Motor neuron (in vitro differentiated cells): ENCODE measurements around the gene EMID1. TPM values are rescaled to one million over a fixed set of nuclear protein-coding genes. Genes with fewer than 3 reads are reported as not detected.

Source experiments
- ATAC-seq, 8 experiments: fragments of 200-7000 bp; cut with Tn5 transposase; replicated peaks in 6 of 8; 2 replicates each; pipeline ENCODE4 v1.8.0; 2021; ENCODE audit warnings: mild to moderate bottlenecking in 8 of 8, moderate library complexity in 8 of 8
- H3K27ac ChIP-seq, 2 donors: fragments of 250-450 bp; sonication (Bioruptor Pico); 2 replicates each; pipeline ENCODE4 v1.9.0; 2021; ENCODE audit warnings: antibody characterized with exemption in 2 of 2, mild to moderate bottlenecking in 2 of 2, moderate library complexity in 1 of 2
- H3K4me1 ChIP-seq, 2 donors: fragments of 250-450 bp; sonication (Bioruptor Pico); replicated peaks in 1 of 2; 2 replicates each; pipeline ENCODE4 v1.6.1; 2021; ENCODE audit warnings: antibody characterized with exemption in 2 of 2, mild to moderate bottlenecking in 2 of 2, moderate library complexity in 1 of 2
- H3K4me3 ChIP-seq, 5 donors: fragments of 250-450 bp; sonication (Bioruptor Pico); 2 replicates each; pipeline ENCODE4 v1.9.0; 2021; ENCODE audit warnings: antibody characterized with exemption in 5 of 5, mild to moderate bottlenecking in 5 of 5, moderate library complexity in 4 of 5
- WGBS, 10 experiments: fragments of 450-650 bp; shearing (Covaris generic); methylation state at CpG; one replicate each; pipeline ENCODE4 v1.0.0; 2022; 5-methylcytosine and 5-hydroxymethylcytosine counted together
- in situ Hi-C, 9 experiments: fragments of 400-800 bp; cut with MboI; loops; one replicate each; pipeline ENCODE4 v1.15.0; 2021; ENCODE audit warnings: low sequenced_read_pairs in 9 of 9, low pct_unique_long_range_greater_than_20kb in 2 of 9; ENCODE audit not compliant: unreplicated experiment in 9 of 9
- total RNA-seq, 8 experiments: library from RNA; unstranded; fragments of 300-600 nt; gene quantifications; 2 replicates each; pipeline versions ENCODE4 v1.2.3 to v1.2.4, GENCODE V29; 2022

Gene EMID1
- total RNA-seq, 8 experiments from 2014 or later = 0.56 to 21.9 (median 6.7) TPM

GRCh38 chr22:29266564-29267461 lies 61.1 kb downstream of the EMID1 start:
- in situ Hi-C loops = loop anchor here in 1 of 9 experiments (25.0 kb wide), 1 partner anchor 405 kb away; no protein-coding TSS in a partner anchor
- Histone ChIP-seq H3K4me1 (peaks cover 26 to 30% of the 10 kb centered on the region in 2 donors), H3K4me3 (peak overlapping the region; percentile 79 to 99 (median 92)), H3K27ac (peak overlapping the region; percentile 100)
- WGBS, 10 experiments = 0 to 80% (median 15%) methylated on average over 1 to 6 of the region's 13 CpGs; no CpG with 5 or more reads in 3 of the 10 experiments
- ATAC-seq = peak in 6 of 8 experiments; percentile 0 to 8 (median 2)

GRCh38 chr22:29267462-29267857 lies 61.8 kb downstream of the EMID1 start:
- Histone ChIP-seq H3K27ac (peak overlapping the region; percentile 100), H3K4me1 (peaks cover 26 to 30% of the 10 kb centered on the region in 2 donors), H3K4me3 (peak overlapping the region; percentile 79 to 99 (median 92))
- WGBS, 10 experiments = 0 to 7% (median 0%) methylated on average over 2 to 18 of the region's 32 CpGs; no CpG with 5 or more reads in 5 of the 10 experiments
- ATAC-seq = peak in 1 of 8 experiments; percentile 0
- in situ Hi-C loops = loop anchor here in 1 of 9 experiments (25.0 kb wide), 1 partner anchor 405 kb away; no protein-coding TSS in a partner anchor

GRCh38 chr22:29267858-29268510 lies 62.3 kb downstream of the EMID1 start, which contains the start of the genes EWSR1 and RHBDD3:
TSS of gene EWSR1 (plus strand) at chr22:29268268. CDS start at chr22:29268337, 69 bp downstream.
TSS of gene RHBDD3 (minus strand) at chr22:29267981. CDS start at chr22:29265626, 2,355 bp downstream.
- in situ Hi-C loops = loop anchor here in 1 of 9 experiments (25.0 kb wide), 1 partner anchor 406 kb away; no protein-coding TSS in a partner anchor
- H3K4me1 ChIP-seq = peaks cover 26 to 30% of the 10 kb centered on the region in 2 donors
- H3K27ac ChIP-seq = peak within 1 kb of the TSS; percentile 100
- 0 to 4% (median 0%) methylated on average over 2 to 20 of the region's 67 CpGs; no CpG with 5 or more reads in 7 of the 10 experiments for WGBS, 10 experiments
- ATAC-seq = peak; percentile 75 to 92 (median 89)
- peak within 1 kb of the TSS; percentile 79 to 99 (median 92) for H3K4me3 ChIP-seq

DNA sequence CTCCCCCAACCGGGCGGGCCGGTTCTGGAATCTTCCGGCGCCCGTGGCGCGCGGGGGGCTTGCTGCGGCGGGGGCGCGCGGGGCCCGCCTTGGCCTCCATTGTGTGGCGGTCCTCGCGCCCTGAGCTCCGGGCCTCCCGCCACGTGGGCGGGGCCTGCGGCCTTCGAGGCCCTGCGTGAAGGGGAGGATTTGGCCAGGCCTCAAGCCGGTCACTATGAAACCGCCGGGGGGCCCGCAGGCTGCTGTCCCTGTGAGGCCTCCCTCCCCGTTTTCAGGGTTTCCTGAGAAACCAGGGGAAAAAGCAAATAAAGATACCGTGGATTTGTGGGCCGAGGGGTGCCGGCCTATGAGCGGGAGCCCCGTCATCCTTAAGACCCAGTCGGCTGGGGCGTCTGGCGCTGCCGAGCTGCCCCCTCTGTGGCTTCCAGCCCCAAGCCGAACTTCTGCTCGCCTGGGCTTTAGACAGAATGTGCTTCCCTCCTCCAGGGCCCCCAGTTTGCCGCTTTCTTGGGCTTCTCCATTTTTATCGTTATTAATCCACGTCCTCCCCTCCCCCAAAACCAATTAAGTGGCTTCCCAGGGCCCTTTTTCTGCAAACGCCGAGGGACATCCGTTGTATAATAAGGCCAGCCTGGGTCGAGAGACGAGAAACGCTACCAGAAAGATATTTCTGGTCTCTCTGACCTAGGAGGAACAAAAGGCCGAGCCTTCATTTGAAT lies 63.0 kb downstream of the EMID1 start:
- in situ Hi-C loops = loop anchor here in 1 of 9 experiments (25.0 kb wide), 1 partner anchor 406 kb away; no protein-coding TSS in a partner anchor
- H3K4me1 ChIP-seq = peaks cover 26 to 30% of the 10 kb centered on the region in 2 donors
- peak overlapping the region; percentile 79 to 99 (median 92) for H3K4me3 ChIP-seq
- peak overlapping the region; percentile 100 for H3K27ac ChIP-seq
- ATAC-seq = peak; percentile 15 to 44 (median 32)
- WGBS, 10 experiments = 0 to 2% (median 0%) methylated on average over 2 to 23 of the region's 51 CpGs; no CpG with 5 or more reads in 2 of the 10 experiments

DNA sequence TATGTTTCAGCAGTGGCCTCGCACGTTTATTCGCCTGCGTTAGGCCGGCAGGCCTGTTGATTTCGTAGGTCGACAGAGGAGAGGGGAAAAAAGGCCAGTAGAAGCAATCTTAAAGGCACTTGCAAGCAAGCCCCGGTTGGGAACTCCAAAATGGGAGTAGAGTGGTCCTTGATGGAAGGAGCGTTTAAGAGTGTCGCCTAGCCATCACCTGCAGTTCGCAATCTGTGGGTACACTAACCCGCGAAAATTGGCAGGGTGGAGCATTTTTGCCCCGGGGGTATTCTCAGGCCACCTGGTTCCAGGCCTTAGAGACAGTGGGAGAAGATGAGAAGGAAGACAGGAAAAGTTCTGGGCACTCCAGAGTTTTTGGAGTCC lies 63.5 kb downstream of the EMID1 start:
- WGBS, 10 experiments = 0 to 4% (median 0%) methylated on average over 1 to 14 of the region's 14 CpGs; no CpG with 5 or more reads in 3 of the 10 experiments
- in situ Hi-C loops = loop anchor here in 1 of 9 experiments (25.0 kb wide), 1 partner anchor 407 kb away; no protein-coding TSS in a partner anchor
- Histone ChIP-seq H3K27ac (peak overlapping the region; percentile 100), H3K4me1 (peaks cover 26 to 30% of the 10 kb centered on the region in 2 donors), H3K4me3 (peak overlapping the region; percentile 79 to 99 (median 92))
- no peak for ATAC-seq

DNA sequence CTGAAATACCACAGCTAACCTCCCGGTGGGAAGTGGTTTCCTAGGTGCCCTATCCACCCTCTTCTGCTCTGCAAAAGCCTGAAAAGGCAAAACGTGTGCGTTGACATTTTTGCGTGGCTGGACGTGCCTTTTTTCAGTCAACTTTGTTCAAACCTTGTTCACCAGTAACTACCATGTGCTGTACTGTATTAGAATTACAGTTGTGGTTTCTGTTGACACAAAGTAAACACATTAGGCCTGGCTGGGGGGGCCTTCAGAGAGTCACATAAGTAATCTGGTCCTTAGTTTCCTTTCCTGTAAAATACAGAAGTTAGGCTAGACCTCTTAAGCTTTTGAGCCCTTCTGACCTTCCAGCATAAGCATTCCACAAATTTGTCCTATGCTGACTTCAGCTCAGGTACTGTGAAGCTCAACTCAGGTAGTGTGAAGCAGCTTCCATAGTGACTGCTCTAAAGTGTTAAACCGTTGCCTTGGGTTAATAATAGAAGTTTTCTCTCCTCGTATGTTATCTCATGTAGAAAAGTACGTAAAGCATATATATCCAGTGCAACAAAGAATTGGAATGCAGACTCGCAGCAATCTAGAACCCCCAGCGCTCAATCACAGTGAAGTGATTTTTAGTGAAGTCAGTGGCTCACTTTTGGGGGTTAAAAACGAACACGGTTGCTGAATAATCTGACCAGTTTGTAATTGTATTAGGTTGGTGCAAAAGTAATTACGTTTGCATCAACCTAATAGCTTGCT lies 64.2 kb downstream of the EMID1 start:
- in situ Hi-C loops = loop anchor here in 1 of 9 experiments (25.0 kb wide), 1 partner anchor 408 kb away; no protein-coding TSS in a partner anchor
- ATAC-seq = no peak
- H3K4me3 ChIP-seq = peak overlapping the region; percentile 79 to 99 (median 92)
- H3K27ac ChIP-seq = no peak overlapping the region
- H3K4me1 ChIP-seq = peaks cover 26 to 30% of the 10 kb centered on the region in 2 donors
- 0 to 40% (median 21%) methylated on average over 5 to 11 of the region's 13 CpGs for WGBS, 10 experiments

DNA sequence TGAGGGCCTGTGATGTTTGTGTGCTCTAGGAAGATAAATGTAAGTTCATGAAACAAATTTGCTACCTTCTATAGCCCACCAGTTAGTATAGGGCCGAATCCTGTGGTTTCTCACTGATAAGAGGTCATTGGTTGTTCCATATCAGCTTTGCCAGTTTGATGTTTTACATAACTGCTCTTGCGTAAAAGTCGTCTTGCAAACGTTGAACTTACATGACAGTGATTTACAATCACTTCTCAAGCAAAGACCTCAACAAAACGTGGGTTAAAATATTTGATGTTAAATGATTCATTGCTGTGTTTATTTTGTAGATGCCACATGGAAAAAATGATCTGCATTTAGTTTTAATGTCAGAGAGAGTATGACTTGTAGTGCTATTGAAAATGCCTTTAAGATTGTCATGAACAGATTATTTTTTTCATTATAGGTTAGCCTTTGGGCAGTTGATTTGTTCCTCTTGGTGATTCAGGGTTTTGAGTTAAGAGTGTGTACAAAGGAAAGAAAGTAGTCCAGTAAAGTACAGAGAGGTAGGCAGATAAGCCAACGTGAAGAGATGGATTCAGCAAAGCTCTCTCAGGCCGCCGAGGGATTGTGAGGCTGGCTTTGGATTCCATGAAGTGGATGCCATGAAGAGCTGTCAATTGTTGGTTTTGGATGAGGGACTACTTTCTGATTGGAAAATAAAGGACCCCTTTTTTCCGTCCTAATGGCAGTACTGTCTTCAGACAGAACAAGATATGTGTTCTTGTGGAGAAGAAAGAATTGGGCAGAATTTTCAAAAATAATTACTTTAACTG lies 65.0 kb downstream of the EMID1 start:
- no peak overlapping the region for H3K27ac ChIP-seq
- peak overlapping the region; percentile 79 to 99 (median 92) for H3K4me3 ChIP-seq
- WGBS, 10 experiments = 7 to 42% (median 23%) methylated on average over 3 to 9 of the region's 9 CpGs; no CpG with 5 or more reads in 1 of the 10 experiments
- in situ Hi-C loops = loop anchor here in 1 of 9 experiments (25.0 kb wide), 1 partner anchor 408 kb away; no protein-coding TSS in a partner anchor
- ATAC-seq = no peak
- peaks cover 26 to 30% of the 10 kb centered on the region in 2 donors for H3K4me1 ChIP-seq

DNA sequence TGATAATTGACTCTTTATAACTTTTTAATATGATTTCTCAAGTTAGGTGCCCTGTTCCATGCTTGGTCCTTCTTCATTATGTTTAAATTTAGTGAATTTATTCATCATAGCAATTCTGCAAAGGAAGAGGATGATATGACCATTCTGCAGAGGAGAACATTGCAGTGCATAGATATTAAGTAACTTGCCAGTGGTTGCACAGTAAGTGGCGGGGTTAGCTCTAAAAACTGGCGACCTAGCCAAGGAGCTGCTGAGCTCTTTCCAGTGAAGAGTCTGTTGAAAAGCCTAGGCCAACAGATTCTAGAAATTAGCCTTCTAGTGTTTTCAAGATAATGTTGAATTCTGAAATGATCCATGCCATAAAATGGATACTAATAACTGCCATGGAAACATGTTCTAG lies 66.9 kb downstream of the EMID1 start:
- no peak overlapping the region for H3K4me3 ChIP-seq
- H3K27ac ChIP-seq = no peak overlapping the region
- peaks cover 16 to 18% of the 10 kb centered on the region in 2 donors for H3K4me1 ChIP-seq
- in situ Hi-C loops = loop anchor here in 1 of 9 experiments (25.0 kb wide), 1 partner anchor 410 kb away; no protein-coding TSS in a partner anchor
- no peak for ATAC-seq
- 20 to 100% (median 100%) methylated on average over 1 to 2 of the region's 2 CpGs; no CpG with 5 or more reads in 1 of the 10 experiments for WGBS, 10 experiments

DNA sequence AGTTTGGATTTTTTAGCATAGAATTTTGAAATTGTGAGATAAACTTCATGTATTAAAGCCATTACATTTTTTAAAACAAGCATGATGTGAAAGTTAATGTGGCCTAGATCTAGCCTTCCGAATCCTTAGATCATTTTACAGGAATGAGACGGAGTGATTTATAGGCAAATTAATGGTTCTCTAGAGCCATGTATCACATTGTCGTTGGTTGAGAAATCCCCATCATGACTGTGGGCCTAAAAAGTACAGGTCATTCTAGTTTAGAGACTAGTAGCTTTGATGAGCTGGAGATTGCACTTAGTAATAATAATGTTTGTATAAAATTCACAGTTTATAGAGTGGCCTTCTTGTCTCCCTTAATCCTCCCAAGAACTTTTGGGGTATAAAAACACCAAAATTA lies 69.5 kb downstream of the EMID1 start:
- H3K4me3 ChIP-seq = no peak overlapping the region
- WGBS, 10 experiments = 25 to 100% (median 86%) methylated on average over 1 to 3 of the region's 3 CpGs; no CpG with 5 or more reads in 1 of the 10 experiments
- ATAC-seq = no peak
- in situ Hi-C loops = no loop called here
- no peak overlapping the region for H3K27ac ChIP-seq
- peaks cover 10 to 17% of the 10 kb centered on the region in 2 donors for H3K4me1 ChIP-seq

GRCh38 chr22:29275819-29276565 lies 70.3 kb downstream of the EMID1 start:
- 0 to 75% (median 48%) methylated on average over 1 to 3 of the region's 3 CpGs; no CpG with 5 or more reads in 2 of the 10 experiments for WGBS, 10 experiments
- Histone ChIP-seq H3K4me1 (peaks cover 2 to 8% of the 10 kb centered on the region in 2 donors), H3K4me3 (no peak overlapping the region), H3K27ac (no peak overlapping the region)
- no peak for ATAC-seq
- in situ Hi-C loops = no loop called here
